HG02610 (cell line): ENCODE measurements around the gene SETD1A.
A peak's percentile ranks its signal among the peaks of the same experiment; 100 is the strongest.

Experiments used
- ATAC-seq: cut with Tn5 transposase; IDR thresholded peaks from one replicate; pipeline ENCODE4 v1.9.1; 2021; ENCODE audit warnings: mild to moderate bottlenecking, moderate library complexity; ENCODE audit not compliant: unreplicated experiment

Gene SETD1A

DNA sequence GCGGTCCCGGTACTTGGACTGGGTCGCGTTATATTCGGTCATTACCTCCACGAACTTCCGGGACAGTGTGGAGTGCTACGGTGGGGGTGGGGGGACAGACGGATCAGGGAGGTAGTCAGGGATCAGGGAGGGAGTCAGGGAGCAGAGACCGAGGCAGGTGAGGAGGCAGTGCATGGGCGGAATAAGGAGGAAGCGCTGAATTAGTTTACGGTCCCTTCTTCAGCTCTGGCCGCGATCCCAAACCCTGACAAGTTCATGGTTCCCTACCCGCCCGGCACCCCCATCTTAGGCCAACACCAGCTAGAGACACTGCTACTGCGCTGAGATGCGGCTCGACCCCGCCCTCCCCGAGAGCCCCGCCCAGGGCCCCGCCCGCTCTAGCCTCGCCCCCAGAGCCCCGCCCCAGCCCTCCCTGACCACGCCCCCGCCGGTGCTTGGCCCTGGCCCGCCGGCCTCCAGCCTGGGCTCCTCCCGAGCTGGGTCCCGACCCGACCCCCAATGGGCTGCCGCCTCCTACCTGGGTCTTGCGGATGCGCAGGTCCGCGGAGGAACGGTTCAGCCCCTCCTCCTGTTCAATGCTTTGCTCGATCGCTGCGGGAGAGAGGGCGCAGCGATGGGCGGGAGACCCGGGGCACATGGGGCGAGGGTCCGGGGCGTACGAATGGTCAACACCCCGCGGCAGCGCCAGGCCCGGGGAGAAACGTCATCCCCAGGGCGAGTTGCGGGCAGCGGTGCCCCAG lies 39.6 kb downstream of the SETD1A start:
- peak; percentile 74 for ATAC-seq

DNA sequence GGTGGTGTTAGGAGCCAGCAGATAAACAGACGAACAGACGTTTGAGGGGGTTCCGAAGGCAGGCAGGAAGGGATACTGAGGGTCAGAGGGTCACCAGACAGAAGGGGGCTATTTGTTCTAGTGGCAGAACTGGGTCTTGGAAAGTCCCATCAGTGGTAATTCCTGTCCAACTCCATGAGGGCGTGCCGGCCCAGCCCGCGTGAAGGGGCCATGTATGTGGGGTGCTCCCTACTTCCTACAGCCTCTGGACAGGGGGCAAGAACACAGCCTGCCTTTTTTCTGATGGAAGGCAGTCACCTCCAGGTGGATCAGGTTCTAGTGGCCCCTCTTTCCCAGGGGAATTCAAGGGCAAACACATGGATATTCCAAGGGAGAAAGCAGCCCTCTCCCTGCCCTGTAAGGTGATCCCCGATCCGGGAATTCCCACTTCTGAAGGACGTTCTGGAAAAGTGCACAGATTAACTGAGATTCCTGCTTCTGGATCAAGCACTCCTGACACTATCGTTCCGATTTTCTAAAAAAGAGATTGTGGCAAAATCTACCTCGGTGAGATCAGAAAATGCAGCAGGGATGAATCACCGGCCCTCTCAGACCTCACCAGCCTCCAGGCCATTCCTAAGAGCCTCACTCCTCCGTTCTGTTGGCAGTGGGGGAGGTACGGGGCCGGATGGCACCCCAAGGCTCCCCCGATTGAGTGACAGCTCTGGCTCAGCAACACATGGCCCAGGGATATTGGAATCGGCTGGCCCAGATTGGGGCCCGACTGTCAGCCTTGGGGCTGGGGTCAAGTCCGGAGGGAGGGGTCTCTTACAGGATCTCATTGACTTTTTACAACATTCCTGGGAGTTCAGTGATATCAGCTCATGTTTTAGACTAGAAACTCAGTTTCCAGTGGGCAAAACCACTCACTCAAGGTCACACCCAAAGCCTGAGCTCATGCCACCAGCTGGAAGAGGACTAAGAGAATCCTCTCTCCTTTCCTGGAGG lies 40.5 kb downstream of the SETD1A start:
- ATAC-seq = no peak

DNA sequence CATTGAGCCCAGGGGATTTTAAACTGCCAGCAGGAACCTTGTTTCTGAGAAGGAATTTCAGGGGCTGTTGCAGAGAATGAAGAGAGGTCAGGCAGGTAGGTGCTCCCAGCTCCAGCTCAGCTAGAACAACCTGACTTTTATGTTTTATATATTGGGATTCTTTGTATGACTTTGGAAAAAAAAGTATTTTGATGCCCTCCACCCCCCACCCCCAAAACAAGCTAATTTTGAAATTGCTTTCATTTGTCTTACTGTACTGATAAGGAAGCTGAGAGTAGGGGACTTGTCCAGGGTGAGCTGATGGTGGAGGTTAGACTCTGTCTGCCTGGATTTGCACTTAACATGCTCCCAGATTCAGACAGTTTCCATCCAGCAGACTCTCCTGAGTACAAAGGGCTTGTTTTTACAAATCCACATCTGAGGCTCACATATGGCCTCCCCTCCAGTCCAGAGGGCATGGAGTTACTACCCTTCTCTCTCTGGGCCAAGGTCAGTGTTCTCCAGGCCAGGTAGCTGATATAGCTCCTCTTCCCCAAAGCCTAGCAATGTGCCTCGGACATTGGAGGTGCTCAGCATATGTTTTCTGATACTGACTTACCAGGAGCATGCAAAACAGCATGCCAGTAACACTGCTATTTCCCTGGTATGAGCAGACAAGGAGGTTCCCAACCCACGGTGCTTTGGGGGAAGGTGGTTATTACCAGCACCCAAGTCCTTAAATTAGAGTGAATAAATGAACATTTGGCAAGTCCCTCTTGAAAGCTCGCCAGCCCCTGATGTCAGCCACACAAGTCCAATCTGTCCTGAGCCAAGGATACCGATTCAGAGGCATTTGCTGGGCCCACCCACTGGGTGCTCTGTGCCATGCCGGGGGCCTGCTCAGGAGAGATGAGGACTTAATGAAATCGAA lies 41.6 kb downstream of the SETD1A start:
- ATAC-seq = no peak

DNA sequence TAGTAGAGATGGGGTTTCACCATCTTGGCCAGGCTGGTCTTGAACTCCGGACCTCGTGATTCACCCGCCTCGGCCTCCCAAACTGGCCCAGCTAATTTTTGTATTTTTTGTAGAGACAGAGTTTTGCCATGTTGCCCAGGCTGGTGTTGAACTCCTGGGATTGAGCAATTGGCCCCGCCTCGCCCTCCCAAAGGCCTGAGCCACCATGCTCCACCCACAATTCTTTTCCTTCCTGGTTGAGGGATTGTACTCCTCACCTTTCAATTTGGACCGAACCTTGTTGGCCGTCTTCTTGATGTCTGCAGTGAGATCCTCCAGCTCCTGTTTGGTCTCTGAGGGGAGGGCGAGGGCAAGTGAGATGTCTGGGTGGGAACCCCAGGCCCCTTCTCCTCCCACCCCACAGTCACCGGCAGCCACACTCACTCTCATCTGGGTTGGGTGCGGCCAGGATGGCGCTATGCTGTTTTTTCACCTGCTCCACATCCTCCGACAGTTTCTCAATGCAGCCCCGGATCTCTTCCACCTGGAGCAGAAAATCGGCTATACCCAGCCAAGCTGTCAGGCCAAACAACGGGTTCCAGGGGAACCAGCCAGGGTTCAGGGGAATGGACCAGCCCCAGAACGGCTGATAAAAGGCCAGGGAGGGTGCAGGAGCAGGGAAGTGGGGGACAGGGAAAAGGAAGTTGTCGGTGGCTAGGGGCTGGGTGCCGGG lies 43.3 kb downstream of the SETD1A start:
- no peak for ATAC-seq

DNA sequence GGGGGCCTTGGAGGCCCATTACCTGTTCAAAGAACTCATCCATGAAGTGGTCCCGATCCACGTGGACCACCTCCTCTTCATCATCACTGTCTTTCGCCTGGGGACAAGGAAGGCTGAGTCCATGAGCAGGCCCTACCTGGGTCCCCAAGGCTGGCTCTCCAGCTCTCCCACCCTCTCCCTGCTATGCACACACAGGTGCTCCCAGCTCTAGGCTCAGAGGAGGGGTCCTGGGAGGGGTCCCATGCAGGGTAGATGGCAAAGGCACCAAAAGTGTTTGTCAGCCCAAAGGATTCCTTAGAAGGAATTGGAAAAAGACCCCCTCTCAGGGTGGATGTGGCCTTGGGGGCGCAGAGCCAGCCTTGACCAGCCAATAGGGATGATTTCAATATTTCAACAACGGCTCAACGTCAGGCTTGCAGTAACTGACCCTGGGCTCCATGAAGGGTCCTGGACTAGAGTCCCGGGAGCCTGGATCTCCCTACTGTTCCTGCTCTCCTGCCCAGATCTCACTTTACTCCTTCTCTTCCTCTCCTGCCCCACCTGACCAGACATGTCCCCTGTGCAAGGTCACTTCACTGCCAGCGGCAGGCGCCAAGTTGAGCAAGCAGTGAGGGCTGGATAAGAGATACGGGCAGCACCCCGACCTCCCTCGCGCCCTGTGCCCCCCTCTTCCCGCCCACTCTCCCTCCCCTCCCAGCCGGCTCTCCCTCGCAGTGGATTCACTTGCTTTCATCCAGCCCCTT lies 44.1 kb downstream of the SETD1A start:
- no peak for ATAC-seq

DNA sequence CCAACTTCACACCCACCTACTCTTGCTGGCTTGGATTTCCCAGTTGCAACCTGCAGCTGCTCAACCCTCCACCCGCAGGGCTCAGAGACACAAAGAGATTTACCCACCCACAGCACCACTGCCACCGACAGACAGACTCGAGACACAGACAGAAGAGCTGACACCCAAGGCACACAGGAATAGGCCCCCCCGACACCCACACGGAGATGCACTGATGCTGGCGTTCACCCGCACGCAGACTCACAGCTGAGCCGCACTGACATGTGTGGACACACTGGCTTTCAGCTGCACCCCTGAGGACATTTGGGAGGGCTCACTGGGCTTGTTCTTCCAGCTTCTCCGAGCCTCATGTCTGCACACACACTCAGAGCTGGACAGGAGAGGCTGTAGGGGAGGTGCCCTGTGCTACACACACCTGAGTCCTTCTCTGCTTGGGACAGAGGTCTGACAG lies 44.7 kb downstream of the SETD1A start:
- ATAC-seq = no peak

DNA sequence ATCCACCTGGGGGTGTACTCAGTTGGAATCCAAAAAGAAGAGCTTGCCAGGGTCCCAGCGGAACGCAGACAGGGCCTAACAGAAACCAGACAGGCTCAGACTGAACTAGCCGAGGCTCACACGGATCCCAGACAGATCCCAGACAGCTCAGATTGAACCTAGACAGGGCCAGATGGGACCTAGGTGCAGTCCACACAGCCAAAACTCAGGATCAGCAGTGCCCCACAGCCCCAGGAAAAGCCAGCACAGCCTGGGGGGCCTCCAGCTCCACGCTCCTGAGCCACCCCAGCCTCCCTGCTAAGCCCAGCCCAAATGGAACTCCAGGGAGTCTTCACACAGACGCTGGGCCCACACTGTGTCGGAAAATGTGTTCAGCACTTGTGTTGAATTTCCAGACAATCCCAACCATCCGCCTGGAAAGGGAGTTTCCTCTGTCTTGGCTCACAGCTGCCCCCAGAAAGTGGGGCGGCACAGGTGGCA lies 45.3 kb downstream of the SETD1A start:
- ATAC-seq = no peak

DNA sequence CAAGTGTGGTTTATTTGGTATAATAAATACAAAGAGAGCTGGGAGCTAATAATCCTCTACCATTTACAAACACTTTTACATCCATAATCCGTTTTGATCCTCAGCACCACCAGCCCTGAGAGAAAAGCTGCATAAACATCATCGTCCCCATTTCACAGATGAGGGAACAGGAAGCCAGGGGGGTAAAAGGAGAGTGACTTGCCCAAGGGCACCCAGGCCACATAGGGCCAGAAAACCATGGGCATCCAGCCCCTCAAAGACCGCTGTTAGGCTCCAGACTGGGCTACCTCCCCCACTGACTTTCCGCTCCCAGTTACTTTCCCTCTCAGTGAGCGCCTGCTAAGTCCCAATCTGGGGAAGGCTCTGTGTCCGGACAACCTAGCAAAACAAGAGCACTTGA lies 46.2 kb downstream of the SETD1A start:
- ATAC-seq = no peak

DNA sequence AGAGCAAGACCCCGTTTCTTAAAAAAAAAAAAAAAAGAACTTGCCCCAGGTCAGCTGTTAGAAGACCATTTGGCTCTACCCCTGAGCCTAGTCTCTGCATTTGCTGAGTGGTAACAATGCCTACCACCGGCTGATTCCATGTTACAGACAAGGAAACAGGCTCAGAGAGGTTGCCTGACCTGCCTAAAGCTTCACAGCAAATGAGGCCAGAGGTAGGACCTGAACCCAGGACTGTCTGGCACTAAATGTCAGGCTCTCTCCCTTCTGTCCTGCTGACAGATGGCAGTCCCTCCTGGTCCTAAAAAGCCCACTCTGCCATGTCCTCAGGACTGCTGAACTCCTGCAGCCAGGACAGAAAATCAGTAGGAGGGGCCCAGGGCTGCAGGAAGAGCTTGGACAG lies 47.1 kb downstream of the SETD1A start:
- ATAC-seq = no peak

DNA sequence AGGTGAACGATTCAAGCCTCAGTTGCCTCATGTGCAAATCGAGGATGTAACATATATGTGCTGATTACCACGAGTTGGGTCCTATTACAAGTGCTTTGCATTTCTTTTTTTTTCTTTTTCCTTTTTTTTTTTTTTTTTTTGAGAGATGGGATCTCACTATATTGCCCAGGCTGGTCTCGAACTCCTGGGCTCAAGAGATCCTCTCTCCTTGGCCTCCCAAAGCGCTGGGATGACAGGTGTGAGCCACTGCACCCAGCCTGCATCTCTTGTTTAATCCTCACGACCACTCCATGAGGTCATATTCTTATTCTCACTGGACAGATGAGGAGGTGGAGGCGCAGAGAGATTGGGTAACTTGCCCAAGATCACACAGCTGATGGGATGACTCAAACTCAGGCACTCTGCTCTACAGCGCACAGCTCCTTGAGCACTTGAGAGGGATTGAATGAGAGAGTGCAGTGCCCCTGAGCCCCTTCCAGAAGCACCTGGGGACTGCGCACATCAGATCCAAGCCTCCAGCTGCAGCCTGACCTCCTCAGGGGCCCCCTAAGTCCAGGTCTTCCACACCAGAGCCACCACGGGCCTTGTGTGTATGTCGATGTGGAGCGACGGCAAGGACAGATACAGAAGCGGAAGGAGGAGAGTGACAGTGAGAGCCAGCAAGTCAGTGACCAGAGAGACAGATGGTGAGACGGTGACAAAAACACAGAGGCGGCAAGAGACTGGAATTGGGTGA lies 48.0 kb downstream of the SETD1A start:
- no peak for ATAC-seq

DNA sequence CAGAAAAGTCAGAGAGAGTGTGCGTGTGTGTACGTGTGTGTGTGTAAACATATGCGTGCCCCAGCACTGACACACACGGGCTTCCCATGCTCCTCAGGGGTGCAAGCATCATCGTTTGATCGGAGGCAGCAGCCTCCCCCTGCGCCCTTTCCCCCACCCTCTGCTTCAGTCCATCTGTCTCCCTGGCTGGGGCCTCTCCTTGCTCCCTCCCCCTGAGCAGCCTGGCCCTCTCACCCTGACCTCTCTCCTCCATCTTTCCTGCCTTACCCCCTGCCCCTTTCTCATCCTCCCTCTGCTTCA lies 48.5 kb downstream of the SETD1A start:
- ATAC-seq = no peak

DNA sequence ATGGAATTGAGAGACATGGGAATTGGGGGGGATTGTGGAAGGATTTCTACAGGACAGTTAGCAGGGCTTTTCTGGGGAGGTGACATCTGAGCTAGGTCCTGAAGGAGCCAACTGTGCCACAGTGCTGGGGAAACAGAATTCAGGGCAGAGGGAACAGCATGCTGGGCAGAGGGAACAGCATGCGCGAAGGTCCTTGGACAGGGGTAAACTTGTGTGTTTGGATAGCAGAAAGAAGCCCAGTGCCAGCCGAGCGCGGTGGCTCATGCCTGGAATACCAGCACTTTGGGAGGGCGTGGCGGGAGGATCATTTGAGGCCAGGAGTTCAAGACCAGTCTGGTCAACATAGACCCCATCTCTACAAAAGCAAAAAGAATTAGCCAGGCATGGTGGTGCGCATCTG lies 49.0 kb downstream of the SETD1A start:
- ATAC-seq = no peak

DNA sequence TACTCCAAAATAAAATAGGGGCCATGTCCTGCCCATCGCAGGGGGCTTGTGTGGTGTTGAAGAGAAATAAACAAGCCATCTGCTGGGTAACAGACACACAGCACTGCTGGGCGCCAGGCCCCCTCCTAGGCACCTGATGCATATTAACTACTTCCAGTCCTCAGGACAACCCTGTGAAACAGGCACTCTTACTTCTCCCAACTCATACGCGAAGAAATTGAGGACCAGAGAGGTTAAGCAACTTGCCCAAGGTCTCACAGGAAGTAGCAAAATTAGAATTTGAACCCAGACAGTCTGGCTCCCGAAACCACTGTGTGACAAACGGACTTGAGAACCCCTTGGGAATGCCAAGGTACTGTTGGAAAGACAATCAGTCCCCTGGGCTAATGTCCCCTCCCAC lies 50.1 kb downstream of the SETD1A start:
- ATAC-seq = no peak

DNA sequence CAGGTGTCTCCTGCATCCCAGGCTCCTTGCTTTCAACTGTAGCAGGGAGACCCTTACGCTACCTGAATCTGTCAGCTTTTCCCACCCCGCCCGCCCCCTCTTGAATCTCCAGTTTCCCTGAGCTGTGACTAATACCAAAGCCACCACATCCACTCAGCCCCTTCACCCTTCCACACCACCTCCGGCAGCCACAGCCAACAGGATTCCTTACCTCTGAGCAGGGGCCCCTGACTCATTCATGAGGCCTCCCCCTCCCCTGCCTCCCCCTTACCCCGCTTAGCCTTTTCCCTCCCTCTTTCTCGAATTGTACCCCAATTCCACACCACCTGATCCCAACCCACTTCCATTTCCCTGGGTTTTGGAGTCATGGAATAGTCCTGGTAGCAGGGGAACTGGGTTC lies 50.6 kb downstream of the SETD1A start:
- ATAC-seq = no peak

DNA sequence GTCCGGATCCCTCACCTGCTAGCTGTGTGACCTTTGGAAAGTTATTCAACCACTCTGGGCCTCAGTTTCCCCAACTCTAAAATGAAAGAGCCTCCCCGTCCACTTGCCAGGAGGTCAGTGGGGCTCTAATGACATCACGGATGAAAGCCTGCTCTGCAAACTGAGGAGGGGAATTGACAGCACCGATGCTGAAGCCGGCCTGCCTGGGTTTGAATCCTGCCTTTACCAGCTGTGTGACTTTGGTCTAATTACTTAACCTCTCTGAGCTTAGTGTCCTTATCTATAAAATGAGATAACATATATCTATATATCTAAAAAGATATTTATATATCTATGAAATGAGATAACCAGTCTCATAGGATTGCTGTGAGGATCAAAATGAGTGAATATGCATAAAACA lies 51.0 kb downstream of the SETD1A start:
- no peak for ATAC-seq

DNA sequence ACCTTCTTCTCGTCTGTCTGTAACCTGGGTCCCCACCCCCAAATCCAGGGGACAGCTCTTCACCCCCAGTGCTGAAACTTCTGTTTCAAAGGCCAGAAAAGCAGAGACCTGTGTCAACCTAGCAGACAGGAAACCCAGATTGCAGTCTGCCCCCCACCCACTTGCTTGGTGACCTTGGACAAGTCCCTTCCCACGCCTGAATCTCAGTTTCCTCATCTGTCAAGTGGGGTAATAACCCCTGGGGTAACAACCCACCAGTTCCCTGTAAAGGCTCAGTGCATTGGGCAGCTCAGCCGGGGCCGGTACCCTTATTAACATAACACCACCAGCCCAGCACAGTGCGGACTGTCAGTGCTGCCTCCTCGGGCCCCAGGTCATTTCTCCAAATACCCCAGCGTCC lies 51.6 kb downstream of the SETD1A start:
- ATAC-seq = no peak

DNA sequence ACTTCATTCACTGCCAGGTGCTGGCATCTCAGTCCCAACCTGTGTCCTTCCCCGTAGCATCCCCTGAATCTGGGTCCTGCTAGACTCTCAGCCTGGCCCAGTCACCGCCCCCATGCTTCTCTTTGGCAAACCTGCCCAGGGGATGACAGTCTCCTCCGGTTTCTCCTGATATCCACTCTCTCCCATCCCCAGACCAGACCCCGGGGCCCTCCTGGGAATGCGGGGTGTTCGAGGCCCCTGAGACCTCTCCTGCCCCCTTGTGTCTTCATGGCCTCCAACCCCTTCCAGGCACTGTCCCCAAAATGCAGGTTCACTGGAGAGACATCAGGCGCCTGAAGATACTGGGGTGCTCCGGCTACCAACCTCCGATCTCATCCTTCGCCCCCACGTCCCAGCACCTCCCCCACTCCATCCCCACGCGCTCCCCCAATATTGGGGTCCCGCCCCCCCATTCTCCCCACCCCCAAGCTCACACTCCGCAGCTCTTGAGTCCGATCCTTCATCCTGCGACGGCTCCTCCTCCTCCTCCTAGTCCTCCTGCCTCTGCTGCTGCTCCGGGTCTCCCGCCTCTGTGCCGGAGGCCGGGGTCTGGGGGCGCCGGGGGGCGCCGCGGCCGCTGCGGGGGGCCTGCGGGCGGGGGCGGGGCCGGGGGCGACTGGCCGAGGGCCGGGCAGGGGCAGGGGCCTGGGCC lies 52.5 kb downstream of the SETD1A start:
- no peak for ATAC-seq

DNA sequence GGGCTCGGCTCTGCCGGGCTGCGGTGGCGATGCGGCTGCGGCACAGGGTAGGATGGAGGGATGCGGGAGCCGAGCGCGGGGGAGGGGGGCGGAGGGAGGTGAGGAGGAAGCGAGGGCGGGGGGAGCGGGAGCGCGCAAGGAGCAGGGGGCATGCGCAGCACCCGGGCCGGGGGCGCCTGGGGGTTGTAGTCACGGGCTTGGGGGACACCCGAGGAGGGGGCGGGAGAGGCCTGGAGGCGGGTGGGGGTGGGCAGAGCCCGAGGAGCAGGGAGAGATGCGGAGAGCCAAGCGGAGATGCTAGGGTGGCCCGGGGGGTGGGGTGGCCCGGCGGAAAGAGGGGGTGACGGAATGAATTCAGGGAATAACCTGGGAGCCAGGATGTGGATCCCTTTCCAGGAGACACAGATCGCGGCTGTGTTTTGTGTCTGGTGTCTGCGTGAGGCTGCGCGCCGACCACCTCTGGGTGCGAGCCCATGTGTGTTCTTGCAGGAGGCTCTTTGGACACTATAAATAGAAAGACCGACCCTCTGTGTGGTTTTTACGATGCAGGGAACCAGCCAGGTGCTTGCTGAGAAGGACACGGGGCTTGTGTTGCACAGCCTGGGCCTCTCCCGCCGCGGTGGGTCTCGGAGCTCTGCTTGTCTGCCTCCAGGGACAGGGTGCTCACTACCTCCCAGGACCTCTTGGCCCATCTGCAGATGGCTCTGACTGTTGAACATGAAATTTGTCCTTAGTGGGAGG lies 53.2 kb downstream of the SETD1A start, which contains the start of gene STX1B:
STX1B (minus strand) TSS at position 54 of the 741 bp plus-strand sequence. CDS start 242 bp downstream, outside the sequence.
- no peak for ATAC-seq
